ENCODE data around the gene TTI1. TPM values are rescaled to one million over a fixed set of nuclear protein-coding genes. Genes with fewer than 3 reads are reported as not detected.
A peak's percentile ranks its signal among the peaks of the same experiment; 100 is the strongest.

Gene TTI1
- total RNA-seq, 2 donors from 2014 or later: 37.5 to 56.2 TPM

DNA sequence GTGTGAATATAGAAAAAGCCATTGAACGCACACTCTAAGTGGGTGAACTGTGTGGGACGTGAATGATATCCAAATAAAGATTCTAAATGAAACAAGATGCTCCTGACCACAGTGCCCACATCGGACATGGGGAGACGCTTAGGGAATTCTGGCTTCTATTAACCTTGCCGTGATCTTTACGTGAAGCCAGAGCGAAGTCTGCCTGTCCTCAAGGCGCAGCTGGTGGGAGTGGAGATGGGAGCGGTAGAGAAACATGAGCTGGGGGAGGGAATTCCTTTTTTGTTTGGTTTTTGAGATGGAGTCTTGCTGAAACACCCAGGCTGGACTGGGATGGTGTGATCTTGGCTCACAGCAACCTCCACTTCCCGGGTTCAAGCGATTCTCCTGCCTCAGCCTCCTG lies 84.3 kb downstream of the TTI1 start:
- DNase-seq: peak; percentile 15
- Histone ChIP-seq H3K36me3 (ENCODE audit: control insufficient read depth, insufficient read depth, low read length) (no peaks in the 10 kb centered on the region), H3K27me3 (ENCODE audit: control insufficient read depth, insufficient read depth, low read length, poor library complexity, severe bottlenecking) (no peaks in the 10 kb centered on the region), H3K4me3 (ENCODE audit: low read length) (no peak overlapping the region), H3K9me3 (ENCODE audit: control insufficient read depth, low read length) (peaks cover 7% of the 10 kb centered on the region), H3K27ac (ENCODE audit: low read depth, low read length) (no peak overlapping the region), H3K4me1 (ENCODE audit: control insufficient read depth, insufficient read depth, low read length) (no peaks in the 10 kb centered on the region), H3K9ac (ENCODE audit: extremely low read depth, low read length, poor library complexity, severe bottlenecking) (no peak overlapping the region)
- H3K36me3 Mint-ChIP-seq (ENCODE audit: low read depth): no peaks in the 10 kb centered on the region
- TF ChIP-seq, protein P1, sequence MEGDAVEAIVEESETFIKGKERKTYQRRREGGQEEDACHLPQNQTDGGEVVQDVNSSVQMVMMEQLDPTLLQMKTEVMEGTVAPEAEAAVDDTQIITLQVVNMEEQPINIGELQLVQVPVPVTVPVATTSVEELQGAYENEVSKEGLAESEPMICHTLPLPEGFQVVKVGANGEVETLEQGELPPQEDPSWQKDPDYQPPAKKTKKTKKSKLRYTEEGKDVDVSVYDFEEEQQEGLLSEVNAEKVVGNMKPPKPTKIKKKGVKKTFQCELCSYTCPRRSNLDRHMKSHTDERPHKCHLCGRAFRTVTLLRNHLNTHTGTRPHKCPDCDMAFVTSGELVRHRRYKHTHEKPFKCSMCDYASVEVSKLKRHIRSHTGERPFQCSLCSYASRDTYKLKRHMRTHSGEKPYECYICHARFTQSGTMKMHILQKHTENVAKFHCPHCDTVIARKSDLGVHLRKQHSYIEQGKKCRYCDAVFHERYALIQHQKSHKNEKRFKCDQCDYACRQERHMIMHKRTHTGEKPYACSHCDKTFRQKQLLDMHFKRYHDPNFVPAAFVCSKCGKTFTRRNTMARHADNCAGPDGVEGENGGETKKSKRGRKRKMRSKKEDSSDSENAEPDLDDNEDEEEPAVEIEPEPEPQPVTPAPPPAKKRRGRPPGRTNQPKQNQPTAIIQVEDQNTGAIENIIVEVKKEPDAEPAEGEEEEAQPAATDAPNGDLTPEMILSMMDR (conservative IDR thresholded peaks at IDR 0.05): no peak
- no peak overlapping the region for H3K27ac Mint-ChIP-seq
- H3K4me3 Mint-ChIP-seq: no peak overlapping the region
- H3K4me1 Mint-ChIP-seq: peaks cover 7% of the 10 kb centered on the region
- peaks cover 13% of the 10 kb centered on the region for H3K9me3 Mint-ChIP-seq
- peaks cover 4% of the 10 kb centered on the region for H3K27me3 Mint-ChIP-seq (ENCODE audit: insufficient read depth)
- WGBS, 2 experiments (ENCODE audit: insufficient coverage in 1 of 2, insufficient read length in 1 of 2): 91 to 98% methylated on average over 9 to 11 of the region's 11 CpGs

DNA sequence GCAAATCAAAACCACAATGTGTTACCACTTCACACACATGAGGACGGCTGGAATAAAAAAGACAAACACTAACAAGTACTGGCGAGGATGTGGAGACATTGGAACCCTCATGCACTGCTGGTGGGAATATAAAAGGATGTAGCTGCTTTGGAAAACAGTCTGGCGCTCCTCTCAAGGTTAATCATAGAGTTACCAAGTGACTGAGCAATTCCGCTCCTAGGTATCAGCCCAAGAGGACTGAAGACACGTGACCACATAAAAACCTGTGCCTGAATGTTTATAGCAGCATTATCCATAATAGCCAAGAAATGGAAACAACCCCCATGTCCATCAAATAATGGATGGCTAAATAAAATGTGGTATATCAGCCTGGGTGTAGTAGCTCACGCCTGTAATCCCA lies 85.3 kb downstream of the TTI1 start:
- Histone ChIP-seq H3K4me1 (ENCODE audit: control insufficient read depth, insufficient read depth, low read length) (no peaks in the 10 kb centered on the region), H3K9me3 (ENCODE audit: control insufficient read depth, low read length) (peaks cover 7% of the 10 kb centered on the region), H3K27ac (ENCODE audit: low read depth, low read length) (no peak overlapping the region), H3K9ac (ENCODE audit: extremely low read depth, low read length, poor library complexity, severe bottlenecking) (no peak overlapping the region), H3K36me3 (ENCODE audit: control insufficient read depth, insufficient read depth, low read length) (no peaks in the 10 kb centered on the region), H3K27me3 (ENCODE audit: control insufficient read depth, insufficient read depth, low read length, poor library complexity, severe bottlenecking) (no peaks in the 10 kb centered on the region), H3K4me3 (ENCODE audit: low read length) (no peak overlapping the region)
- Mint-ChIP-seq H3K36me3 (ENCODE audit: low read depth) (no peaks in the 10 kb centered on the region), H3K4me1 (peaks cover 7% of the 10 kb centered on the region), H3K4me3 (no peak overlapping the region), H3K27me3 (ENCODE audit: insufficient read depth) (peaks cover 4% of the 10 kb centered on the region), H3K27ac (no peak overlapping the region), H3K9me3 (peaks cover 13% of the 10 kb centered on the region)
- TF ChIP-seq, protein P1 (conservative IDR thresholded peaks at IDR 0.05): no peak
- 88 to 91% methylated on average over 3 to 6 of the region's 6 CpGs for WGBS, 2 experiments (ENCODE audit: insufficient coverage in 1 of 2, insufficient read length in 1 of 2)
- DNase-seq: no peak

DNA sequence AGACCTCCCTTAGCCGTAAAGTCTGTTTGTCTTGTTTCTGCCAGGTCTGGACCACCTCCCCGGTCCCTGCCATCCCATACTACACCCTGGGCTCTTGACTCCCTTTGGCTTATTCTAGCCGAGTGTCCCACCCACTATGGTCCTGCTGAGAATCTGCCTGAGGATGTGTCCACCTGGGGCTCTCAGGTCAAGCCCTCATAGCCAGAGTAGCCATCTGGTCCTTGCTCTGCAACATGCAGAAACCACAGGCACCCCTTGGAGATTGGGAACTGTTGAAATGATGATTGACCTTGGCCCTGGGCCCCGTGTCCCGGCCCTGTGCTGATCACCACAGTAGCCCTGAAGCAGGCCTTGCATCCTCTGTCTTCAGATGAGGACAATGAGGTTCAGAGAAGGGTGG lies 86.3 kb downstream of the TTI1 start:
- DNase-seq: peak; percentile 29
- Mint-ChIP-seq H3K27me3 (ENCODE audit: insufficient read depth) (peaks cover 4% of the 10 kb centered on the region), H3K4me1 (peaks cover 7% of the 10 kb centered on the region), H3K9me3 (peaks cover 13% of the 10 kb centered on the region), H3K4me3 (no peak overlapping the region), H3K27ac (no peak overlapping the region), H3K36me3 (ENCODE audit: low read depth) (no peaks in the 10 kb centered on the region)
- Histone ChIP-seq H3K9me3 (ENCODE audit: control insufficient read depth, low read length) (peaks cover 7% of the 10 kb centered on the region), H3K36me3 (ENCODE audit: control insufficient read depth, insufficient read depth, low read length) (no peaks in the 10 kb centered on the region), H3K4me3 (ENCODE audit: low read length) (no peak overlapping the region), H3K4me1 (ENCODE audit: control insufficient read depth, insufficient read depth, low read length) (no peaks in the 10 kb centered on the region), H3K27me3 (ENCODE audit: control insufficient read depth, insufficient read depth, low read length, poor library complexity, severe bottlenecking) (no peaks in the 10 kb centered on the region), H3K9ac (ENCODE audit: extremely low read depth, low read length, poor library complexity, severe bottlenecking) (no peak overlapping the region), H3K27ac (ENCODE audit: low read depth, low read length) (no peak overlapping the region)
- TF ChIP-seq, protein P1 (conservative IDR thresholded peaks at IDR 0.05): no peak
- 93 to 95% methylated on average over 4 to 5 of the region's 5 CpGs for WGBS, 2 experiments (ENCODE audit: insufficient coverage in 1 of 2, insufficient read length in 1 of 2)

All from endodermal cell (in vitro differentiated cells).